Measurements from ENCODE around the gene HTATIP2.
"Not testable (repeated sequence)": the region's sequence is repeated elsewhere in the genome, so short reads cannot be mapped to it uniquely, and the experiment has no call there.

The HTATIP2 gene

GRCh38 chr11:20363500-20364340, at the start of gene HTATIP2:
Gene HTATIP2 (plus strand): TSS chr11:20363714. CDS start chr11:20364238, 524 bp downstream.
- no peak for FAIRE-seq

GRCh38 chr11:20315800-20316199, 47.7 kb upstream of the HTATIP2 start:
- FAIRE-seq = no peak

- FAIRE-seq = no peak
Measured at GRCh38 chr11:20321177-20321576, 42.3 kb upstream of the HTATIP2 start.

GRCh38 chr11:20327377-20327935, 36.1 kb upstream of the HTATIP2 start:
- no peak for FAIRE-seq

GRCh38 chr11:20336056-20336455, 27.5 kb upstream of the HTATIP2 start:
- no peak for FAIRE-seq

GRCh38 chr11:20337526-20338154, 25.9 kb upstream of the HTATIP2 start:
- FAIRE-seq = peak; percentile 54

GRCh38 chr11:20342347-20343141, 21.0 kb upstream of the HTATIP2 start:
- no peak for FAIRE-seq

- FAIRE-seq = no peak
Measured at GRCh38 chr11:20351136-20351535, 12.4 kb upstream of the HTATIP2 start.

GRCh38 chr11:20351751-20352262, 11.7 kb upstream of the HTATIP2 start:
- FAIRE-seq = no peak

- peak; percentile 85 for FAIRE-seq
Measured at GRCh38 chr11:20353829-20354434, 9.6 kb upstream of the HTATIP2 start.

GRCh38 chr11:20355221-20356219, 8.0 kb upstream of the HTATIP2 start:
- no peak for FAIRE-seq

GRCh38 chr11:20357150-20357549, 6.4 kb upstream of the HTATIP2 start:
- no peak for FAIRE-seq

- FAIRE-seq = no peak
Measured at GRCh38 chr11:20360650-20361049, 2.9 kb upstream of the HTATIP2 start.

GRCh38 chr11:20362481-20362880, 1.0 kb upstream of the HTATIP2 start:
- FAIRE-seq = no peak

- no peak for FAIRE-seq
Measured at GRCh38 chr11:20363149-20363499, 390 bp upstream of the HTATIP2 start.

- no peak for FAIRE-seq
Measured at GRCh38 chr11:20364341-20364792, 853 bp downstream of the HTATIP2 start.

- not testable (repeated sequence) for FAIRE-seq
Measured at GRCh38 chr11:20365465-20365864, 2.0 kb downstream of the HTATIP2 start.

GRCh38 chr11:20367313-20367948, 3.9 kb downstream of the HTATIP2 start:
- no peak for FAIRE-seq

GRCh38 chr11:20368438-20368837, 4.9 kb downstream of the HTATIP2 start:
- no peak for FAIRE-seq

- FAIRE-seq = no peak
Measured at GRCh38 chr11:20369826-20370225, 6.3 kb downstream of the HTATIP2 start.
